ENCODE data around the gene UNC5C. TPM values are rescaled to one million over a fixed set of nuclear protein-coding genes. Genes with fewer than 3 reads are reported as not detected.

UNC5C gene
- total and polyA plus RNA-seq, 2 of the 4 experiments (the other 2 are of a cell fraction), result under 0.01 TPM

DNA sequence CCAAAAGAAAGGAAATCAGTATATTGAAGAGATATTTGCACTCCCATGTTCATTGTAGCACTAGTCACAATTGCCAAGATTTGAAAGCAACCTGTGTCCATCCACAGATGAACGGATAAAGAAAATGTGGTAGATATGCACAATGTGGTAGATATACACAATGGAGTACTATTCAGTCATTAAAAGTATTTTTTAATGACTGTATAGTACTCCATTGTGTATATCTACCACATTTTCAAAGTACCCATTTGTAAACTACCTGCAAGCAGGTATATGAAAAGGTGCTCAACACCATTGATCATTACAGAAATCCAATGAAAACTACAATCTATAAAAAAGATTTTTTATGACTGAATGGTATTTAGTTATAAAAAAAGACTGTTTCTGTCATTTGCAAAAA, 200.4 kb downstream of the UNC5C start:
- Histone ChIP-seq H2BK5ac (ENCODE audit: low read depth, low read length, poor library complexity, severe bottlenecking) (no peak overlapping the region), H2AK5ac (ENCODE audit: low read depth, low read length) (no peak overlapping the region), H2BK20ac (ENCODE audit: low read depth, low read length) (no peak overlapping the region), H4K5ac (ENCODE audit: low read depth, low read length) (no peak overlapping the region), H3K36me3 (ENCODE audit: control insufficient read depth, insufficient read depth, low read length) (no peaks in the 10 kb centered on the region), H3K14ac (replicated peaks; ENCODE audit: low read depth, low read length) (no peak overlapping the region), H3K4me2 (ENCODE audit: low read depth, low read length) (no peak overlapping the region), H3K9me3 (ENCODE audit: control insufficient read depth, insufficient read depth, low read length) (no peaks in the 10 kb centered on the region), H2BK120ac (ENCODE audit: low read depth, low read length) (no peak overlapping the region), H4K20me1 (ENCODE audit: insufficient read depth, low read length) (no peaks in the 10 kb centered on the region), H3K9ac (ENCODE audit: low read depth, low read length) (no peak overlapping the region), H3K27me3 (ENCODE audit: control insufficient read depth, insufficient read depth, low read length) (no peaks in the 10 kb centered on the region), H2AK9ac (replicated peaks; ENCODE audit: low read depth, low read length, poor library complexity) (no peak overlapping the region), H3K27ac (ENCODE audit: insufficient read depth, low read length) (no peak overlapping the region), H3K18ac (ENCODE audit: low read depth, low read length) (no peak overlapping the region), H2AFZ (replicated peaks; ENCODE audit: low read length, poor library complexity) (no peak overlapping the region), H3K23ac (ENCODE audit: low read depth, low read length) (no peak overlapping the region), H3K4ac (ENCODE audit: low read depth, low read length) (no peak overlapping the region), H4K8ac (ENCODE audit: low read depth in 2 of 2, low read length in 2 of 2) (no peak overlapping the region), H3K9me1 (ENCODE audit: insufficient read depth, low read length) (no peaks in the 10 kb centered on the region), H3K79me1 (ENCODE audit: low read depth in 1 of 2, low read length in 2 of 2) (no peaks in the 10 kb centered on the region), H4K91ac (ENCODE audit: insufficient read depth, low read depth, low read length) (no peak overlapping the region), H2BK15ac (ENCODE audit: low read depth, low read length) (no peak overlapping the region), H3K56ac (ENCODE audit: extremely low read depth, insufficient read depth, low read length) (no peak overlapping the region), H3K4me3 (ENCODE audit: insufficient read depth, low read depth, low read length) (no peak overlapping the region), H3K4me1 (ENCODE audit: control insufficient read depth, insufficient read depth, low read length) (no peaks in the 10 kb centered on the region)
- BruUV-seq (replicated peaks), result no TSS peak
- intact Hi-C loops (cut with micrococcal nuclease), result no loop called here
- no CpG with 5 or more reads among the region's 1 CpG for WGBS, 2 experiments (ENCODE audit: extremely low coverage in 2 of 2, insufficient read length in 1 of 2)
- CTCF ChIA-PET, result no interaction called here
- in situ Hi-C loops (cut with MboI; ENCODE audit: low sequenced_read_pairs), result no loop called here
- dilution Hi-C loops (cut with HindIII; ENCODE audit: low sequenced_read_pairs, unreplicated experiment), result no loop called here
- no peak for ATAC-seq (ENCODE audit: low read depth)
- TF ChIP-seq CTCF (conservative IDR thresholded peaks at IDR 0.05; ENCODE audit: low read depth, low read length) (no peak), MXI1 (IDR thresholded peaks at IDR 0.05; ENCODE audit: borderline replicate concordance, low read depth, low read length) (no peak), MAZ (IDR thresholded peaks at IDR 0.05; ENCODE audit: borderline replicate concordance, low read depth, low read length) (no peak), RAD21 (IDR thresholded peaks at IDR 0.05; ENCODE audit: low read length) (no peak), BHLHE40 (IDR thresholded peaks at IDR 0.05; ENCODE audit: low read depth, low read length) (no peak), POLR2A (IDR thresholded peaks at IDR 0.05; ENCODE audit: low read depth, low read length) (no peak), USF2 (IDR thresholded peaks at IDR 0.05; ENCODE audit: low read depth, low read length) (no peak), SMC3 (IDR thresholded peaks at IDR 0.05; ENCODE audit: low read depth, low read length) (no peak)
- POLR2A ChIA-PET (ENCODE audit: unreplicated experiment), result no interaction called here
- DNase-seq, result no peak
